T-helper 1 cell (primary cell): ENCODE data around the gene GRIK1.

Experiments
- DNase-seq, 5 donors: peaks; one replicate each; pipeline ENCODE4 v3.0.0-alpha.2; 2012 to 2020

GRIK1 gene

DNA sequence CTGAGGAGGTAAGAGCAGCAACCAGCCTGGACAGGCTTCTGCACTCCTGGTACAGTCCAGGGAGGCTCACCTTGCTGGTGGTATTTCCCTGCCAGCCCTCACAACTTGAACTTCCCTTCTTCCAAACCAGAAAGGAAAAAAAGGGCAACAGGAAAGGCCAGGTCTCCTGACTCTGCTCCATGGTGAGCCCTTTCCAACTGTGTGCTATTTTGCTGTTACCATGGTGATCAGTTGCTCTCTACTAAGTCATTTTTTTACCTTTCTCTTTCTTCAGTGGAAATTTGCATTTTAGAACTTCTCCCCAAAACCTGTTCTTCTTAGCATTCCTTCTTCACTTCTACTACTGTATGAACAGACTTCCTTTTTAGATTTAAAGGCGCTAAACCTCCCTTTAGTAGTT lies 164.3 kb downstream of the GRIK1 start:
- no peak for DNase-seq

DNA sequence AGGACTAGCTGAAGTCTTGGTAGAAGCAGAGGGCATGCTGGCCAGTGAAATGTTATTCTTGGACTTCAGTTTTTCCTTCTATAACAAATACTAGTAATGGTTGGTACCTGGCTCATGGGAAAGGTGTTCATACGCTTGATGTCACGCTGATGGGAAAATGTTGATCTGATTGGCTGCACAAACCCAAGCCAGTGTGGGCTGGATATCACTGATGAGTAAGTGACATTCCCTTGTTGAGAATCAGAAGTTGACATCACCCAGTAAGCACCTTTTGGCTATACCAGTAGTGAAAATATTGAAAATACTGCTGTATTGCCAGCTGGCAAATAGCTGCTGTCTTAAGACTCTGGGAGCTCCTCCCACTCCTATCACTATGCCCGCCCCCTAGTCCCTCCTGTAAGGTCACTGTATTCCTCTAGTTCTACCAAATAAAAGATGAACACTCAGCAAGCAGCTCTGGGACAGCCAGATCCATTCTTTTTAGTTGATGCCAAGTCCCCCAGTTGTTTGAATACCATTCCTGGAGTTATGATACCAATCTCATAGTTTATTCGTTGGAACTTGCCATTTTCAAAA lies 168.2 kb downstream of the GRIK1 start:
- DNase-seq, result no peak

- DNase-seq, result no peak
Measured at GRCh38 chr21:29763674-29764073, 176.1 kb downstream of the GRIK1 start.

GRCh38 chr21:29762570-29763082 lies 177.2 kb downstream of the GRIK1 start:
- no peak for DNase-seq

- DNase-seq, result no peak
Measured at GRCh38 chr21:29753216-29753615, 186.6 kb downstream of the GRIK1 start.

- DNase-seq, result no peak
Measured at GRCh38 chr21:29751473-29752185, 188.2 kb downstream of the GRIK1 start.

DNA sequence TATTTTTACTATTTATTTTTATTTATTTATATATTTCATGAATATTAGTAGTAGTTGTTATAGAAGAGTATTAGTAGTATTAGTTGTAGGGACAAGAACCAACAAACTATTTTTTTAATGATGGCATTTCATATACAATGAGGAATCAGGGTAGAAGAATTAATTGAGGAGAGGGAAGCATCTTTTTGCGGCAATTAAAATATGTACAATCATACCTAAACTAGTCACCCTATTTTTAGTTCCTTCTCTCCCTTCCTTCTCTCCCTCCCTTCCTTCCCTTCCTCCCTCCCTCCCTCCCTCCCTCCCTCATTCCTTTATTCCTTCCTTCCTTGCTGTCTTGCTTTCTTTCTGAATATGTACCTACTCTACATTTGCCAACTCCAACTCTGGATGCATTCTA lies 189.8 kb downstream of the GRIK1 start:
- DNase-seq, result no peak

GRCh38 chr21:29749223-29749622 lies 190.6 kb downstream of the GRIK1 start:
- no peak for DNase-seq

DNA sequence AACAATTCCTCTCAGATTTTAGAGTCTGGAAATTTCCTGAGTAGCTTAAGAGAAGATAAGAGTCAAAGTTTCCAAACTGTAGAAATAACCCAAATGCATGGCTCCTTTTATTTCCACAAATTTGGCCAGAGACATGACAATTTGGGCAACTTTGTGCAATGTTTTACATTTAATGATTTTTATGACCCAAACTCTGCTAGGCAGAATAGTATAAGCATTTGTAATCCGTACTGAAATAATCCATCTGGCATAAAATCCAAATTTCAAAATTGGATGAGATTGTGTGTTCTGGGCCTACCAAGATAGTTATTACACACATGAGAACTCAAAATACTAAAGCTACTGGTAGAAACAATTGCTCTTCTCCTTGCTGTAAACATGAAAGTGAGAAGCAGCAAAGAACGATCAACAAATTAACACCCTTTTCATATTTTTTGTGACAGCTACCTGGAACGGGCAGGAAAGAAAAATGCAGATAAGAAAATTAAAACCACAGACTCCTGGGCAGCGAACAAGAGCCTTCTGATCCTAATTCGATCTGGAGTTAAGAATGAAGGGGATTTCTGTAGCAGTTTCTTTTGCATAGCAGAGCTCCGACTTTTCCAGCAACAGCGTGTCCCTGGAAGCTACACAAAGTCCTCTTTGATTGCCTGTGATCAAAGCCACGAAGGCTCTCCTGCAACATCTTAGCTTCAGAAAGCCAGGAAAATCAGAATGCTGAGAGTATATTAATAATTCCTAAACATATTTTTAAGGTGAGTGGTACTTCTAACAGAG lies 191.2 kb downstream of the GRIK1 start:
- no peak for DNase-seq

DNA sequence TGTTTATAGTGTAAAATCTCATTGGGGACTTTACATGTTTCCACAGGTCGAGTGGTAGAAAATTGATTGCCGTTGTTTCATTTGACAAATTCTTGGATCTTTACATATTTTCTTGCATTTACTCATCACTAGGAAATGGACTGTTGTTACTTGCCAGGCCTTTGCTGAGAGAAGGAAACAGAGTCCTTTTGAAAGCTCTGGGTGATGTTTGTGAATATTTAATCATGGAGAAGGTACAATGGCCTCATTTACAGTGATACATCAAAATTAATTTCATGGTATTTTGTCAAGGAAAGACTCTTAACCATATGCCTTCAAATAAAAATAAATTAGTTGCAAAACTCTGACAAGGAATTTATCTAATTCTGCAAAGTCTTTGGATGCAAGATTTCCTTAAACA lies 198.0 kb downstream of the GRIK1 start:
- no peak for DNase-seq

DNA sequence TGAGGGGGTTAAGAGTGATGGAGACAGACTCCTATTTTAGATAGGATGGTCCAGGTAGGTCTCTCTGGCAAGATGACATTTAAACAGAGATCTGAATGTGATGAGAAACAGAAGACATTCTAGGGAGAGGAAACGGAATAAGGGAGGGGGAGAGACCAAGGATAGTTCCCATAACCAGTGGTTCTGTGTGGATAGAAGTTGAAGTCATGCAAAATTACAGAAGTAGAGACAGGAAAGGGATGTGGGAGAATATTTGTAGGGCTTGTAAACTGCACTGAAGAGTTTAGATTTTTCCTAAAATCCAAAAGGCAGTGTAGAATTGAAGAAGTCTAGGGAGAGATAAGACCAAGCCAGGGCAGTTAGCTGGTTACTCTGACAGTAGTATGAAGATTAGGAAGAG lies 200.6 kb downstream of the GRIK1 start:
- no peak for DNase-seq

DNA sequence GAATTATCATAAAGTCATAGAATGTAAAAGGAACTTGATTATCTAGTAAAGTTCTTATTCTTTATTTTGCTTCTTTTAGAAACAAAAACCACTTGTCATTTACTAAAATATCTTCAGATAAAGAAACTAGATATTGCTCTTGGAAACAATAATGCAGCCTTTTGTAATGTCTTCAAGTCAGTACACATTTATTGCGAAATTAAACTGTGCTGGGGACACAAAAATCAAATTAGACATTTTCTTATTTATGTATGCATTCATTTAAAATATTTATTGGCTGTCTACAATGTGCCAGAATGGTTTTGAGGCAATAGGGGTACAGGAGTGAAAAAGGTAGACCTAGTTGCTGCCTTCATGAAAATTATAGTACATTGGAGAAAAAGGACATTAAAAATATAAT lies 201.1 kb downstream of the GRIK1 start:
- DNase-seq, result no peak

DNA sequence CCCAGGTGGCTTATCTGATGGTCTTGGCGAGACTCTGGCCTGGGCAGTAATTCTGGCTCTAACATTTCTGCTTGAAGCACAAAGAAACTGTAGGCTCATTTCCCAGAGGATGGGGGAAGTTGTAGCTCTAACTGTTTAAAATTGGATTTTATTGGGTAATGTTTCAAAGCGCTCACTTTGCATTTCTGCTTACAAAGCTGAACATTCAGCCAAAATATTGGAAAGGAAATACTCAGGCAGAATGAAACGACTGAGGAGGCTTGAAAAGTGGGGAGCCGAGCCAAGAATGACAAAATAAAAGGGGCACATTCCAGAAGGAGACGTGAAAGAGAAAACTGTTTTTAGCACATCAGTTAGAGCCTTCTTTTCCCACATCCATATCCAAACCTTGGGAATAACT lies 202.6 kb downstream of the GRIK1 start:
- DNase-seq, result no peak

DNA sequence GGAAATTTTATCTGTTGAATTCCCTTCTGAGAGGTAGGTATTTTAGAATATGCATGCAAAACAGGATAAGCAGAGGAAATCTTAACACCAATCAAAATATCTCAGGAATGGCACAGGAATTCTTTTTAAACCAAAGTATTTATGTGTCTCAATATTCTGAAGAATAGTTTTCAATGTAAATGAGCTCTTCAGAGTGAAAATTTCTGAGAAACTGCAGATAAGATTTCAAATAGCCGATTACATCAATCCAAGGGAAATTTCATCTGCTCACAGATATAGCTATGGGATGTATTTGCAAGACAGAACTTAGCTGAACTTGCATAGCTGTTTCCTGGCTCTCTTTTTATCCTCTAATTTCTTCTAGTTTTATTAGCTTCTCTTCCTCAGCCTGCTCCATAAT lies 209.5 kb downstream of the GRIK1 start:
- DNase-seq, result no peak

DNA sequence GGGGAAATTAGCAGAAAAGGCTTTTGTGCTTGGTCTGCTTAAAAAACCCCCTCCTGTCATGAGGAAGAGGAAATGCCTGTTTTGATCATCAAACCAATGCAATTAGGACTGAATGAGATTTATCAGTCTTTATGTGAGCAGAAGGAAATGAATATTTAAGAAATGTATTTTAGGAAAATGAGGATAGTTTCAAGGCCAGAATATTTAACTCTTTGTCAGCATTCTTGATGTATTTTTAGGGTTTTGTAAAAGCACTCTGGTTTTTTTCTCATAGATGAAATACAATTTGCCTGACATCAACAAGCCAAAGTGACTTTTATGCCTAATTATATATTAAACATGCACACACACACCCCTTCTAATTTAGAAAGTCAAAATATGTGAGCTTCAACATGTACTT lies 213.8 kb downstream of the GRIK1 start:
- no peak for DNase-seq

- no peak for DNase-seq
Measured at GRCh38 chr21:29725025-29725736, 214.6 kb downstream of the GRIK1 start.

DNA sequence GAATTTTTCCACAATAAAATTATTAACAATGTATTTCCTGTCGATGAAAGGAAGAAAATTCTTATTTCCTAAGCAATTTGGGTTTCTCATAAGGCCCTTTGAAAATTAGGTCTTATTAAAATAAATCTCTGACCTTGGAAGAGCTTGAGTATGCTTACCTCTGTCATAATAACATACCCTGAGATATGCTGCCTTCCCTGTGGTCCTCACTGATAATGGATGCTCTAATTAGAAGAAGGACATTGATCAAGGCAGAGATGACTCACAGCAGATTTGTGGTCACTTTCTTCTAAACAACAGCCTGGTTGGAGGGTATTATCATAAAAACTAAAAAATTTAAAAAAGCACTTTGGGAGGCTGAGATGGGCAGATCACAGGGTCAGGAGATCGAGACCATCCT lies 217.8 kb downstream of the GRIK1 start:
- DNase-seq, result no peak

GRCh38 chr21:29721221-29721620 lies 218.6 kb downstream of the GRIK1 start:
- no peak for DNase-seq

DNA sequence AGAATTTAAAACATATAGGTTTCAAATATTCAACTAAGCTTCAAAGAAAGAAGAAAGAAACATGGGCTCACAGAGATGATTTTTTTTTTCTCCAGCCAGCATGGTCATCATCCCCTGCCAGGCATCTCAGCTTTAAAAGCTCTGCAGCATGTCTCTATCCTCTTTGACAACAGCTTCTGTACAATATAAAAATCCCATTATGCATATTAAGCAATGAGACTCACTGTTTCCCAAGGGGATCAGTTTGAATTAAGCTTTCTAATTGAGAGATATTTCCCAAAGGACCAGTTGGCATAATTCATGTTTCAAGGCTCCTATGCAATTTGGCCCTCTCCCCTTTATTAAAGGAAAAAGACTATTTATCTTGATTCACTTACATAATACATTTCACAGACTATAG lies 220.3 kb downstream of the GRIK1 start:
- no peak for DNase-seq

DNA sequence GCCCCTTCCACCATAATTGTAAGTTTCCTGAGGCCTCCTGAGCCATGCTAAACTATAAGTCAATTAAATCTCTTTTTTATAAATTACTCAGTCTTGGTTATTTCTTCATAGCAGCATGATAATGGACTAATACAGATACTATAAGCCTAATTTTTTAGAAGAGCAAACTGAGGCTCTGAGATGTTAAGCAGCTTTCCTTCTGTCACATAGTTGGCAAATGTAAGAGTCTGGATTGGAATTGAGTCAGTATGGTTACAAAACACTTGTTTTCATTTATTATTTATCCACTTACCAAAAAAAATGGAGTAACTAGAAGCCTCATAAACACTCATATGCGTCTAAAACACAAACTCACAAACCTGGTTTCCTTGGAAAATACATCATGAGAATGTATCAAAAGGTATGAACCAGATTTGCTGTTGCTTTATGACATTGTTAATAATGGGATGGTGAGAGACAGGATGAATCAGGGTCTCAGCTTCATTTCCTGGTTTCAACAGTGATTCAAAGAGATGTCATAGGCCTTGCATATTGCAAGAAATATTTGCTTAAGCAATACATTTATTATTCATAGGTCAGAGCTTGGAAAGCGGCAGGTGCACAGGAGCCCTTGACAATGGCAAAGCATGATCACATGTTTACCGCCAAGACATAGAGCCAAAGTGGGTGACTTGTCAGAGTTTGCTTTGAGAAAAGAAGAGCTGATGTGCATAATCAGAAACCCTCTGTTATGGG lies 221.5 kb downstream of the GRIK1 start:
- no peak for DNase-seq

- DNase-seq, result no peak
Measured at GRCh38 chr21:29717659-29718058, 222.1 kb downstream of the GRIK1 start.

GRCh38 chr21:29716753-29717152 lies 223.0 kb downstream of the GRIK1 start:
- no peak for DNase-seq

DNA sequence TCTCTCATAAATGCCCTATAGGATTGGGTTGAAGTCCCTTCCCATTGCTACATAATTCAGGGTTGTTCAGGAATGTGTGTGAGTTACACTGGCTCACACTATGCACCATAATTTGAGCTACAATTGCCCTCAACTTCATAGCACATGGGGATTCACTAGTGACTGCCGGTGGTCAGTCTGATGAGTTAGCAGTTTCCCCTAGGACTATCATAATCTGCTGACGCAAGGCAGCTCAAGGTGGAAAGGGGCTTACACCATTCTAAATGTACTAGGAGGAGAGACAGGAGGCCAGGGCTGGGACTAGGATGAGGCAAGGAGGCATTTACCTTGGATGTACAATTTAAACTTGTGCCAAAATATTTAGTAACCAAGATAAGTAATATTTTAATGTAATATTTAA lies 224.7 kb downstream of the GRIK1 start:
- DNase-seq, result no peak
